ENCODE results near the gene MRPL49.

Gene MRPL49

DNA sequence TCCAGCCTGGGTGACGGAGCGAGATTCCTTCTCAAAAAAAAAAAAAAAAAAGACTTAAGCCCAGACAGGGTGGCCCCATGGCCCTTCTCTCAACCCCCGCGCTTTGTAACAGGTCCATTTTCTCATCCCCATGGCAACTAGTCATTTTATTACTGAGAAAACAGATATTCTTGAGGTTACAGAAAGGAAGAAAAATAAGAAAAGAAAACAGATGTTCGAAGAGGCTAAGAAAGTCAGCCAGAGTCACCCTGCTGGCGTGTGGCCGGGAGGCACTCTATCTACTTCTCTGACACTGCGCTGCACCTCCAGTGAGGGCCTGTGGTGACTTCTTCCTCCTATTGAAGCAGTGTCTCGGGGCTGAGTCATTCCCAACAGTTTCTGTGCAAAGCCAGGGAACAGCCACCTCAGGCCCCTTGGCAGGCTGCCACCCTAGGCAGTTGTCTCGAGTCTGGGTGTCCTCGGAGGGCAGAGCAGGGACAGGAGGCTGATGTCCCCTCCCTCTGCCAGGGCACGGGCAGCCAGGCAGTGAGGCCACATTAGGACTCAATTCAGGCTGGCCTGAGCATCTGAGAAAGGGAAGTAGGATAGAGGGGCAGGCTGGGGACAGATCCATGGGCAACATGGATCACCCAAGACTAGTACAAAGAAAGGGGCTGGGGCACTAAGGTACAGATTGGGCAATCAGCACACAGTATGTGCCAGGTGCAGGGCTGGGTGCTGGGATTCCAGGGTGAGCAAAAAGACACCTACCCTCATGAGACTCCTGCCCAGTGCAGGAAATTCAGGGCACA, 28.6 kb downstream of the MRPL49 start:
- Mint-ChIP-seq H3K4me3 (no peak overlapping the region), H3K4me1 (peaks cover 16% of the 10 kb centered on the region), H3K27ac (no peak overlapping the region), H3K36me3 (ENCODE audit: low read depth) (no peaks in the 10 kb centered on the region), H3K9me3 (no peaks in the 10 kb centered on the region), H3K27me3 (peaks cover 5% of the 10 kb centered on the region)
- DNase-seq (peak; percentile 38), ATAC-seq (peak; percentile 91)

DNA sequence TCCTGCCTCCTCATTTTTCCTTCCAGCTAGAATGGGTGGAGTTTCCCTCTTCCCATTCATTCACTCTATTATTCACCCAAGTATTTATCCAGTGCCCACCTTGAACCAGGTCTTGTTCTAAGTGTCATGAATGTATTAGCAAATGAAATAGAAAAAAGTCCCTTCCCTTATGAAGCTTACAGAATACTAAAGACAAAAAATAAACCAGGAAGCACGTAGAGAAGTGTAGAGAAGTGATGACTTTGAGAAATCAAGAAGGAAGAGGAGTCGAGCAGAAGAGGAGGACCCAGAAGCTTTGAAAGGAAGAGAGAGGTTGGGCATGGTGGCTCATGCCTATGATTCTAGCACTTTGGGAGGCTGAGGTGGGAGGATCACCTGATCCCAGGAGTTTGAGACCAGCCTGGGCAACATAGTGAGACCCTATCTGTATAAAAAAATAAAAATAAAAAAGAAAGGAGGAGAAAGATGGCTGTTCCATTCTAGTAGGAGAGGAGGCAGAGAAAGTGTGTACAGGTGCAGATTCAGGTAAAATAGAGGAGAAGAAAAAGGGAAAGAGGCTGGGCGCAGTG, 29.3 kb downstream of the MRPL49 start:
- H3K36me3 Mint-ChIP-seq (ENCODE audit: low read depth): no peaks in the 10 kb centered on the region
- H3K27me3 Mint-ChIP-seq: peaks cover 5% of the 10 kb centered on the region
- no peak overlapping the region for H3K27ac Mint-ChIP-seq
- no peaks in the 10 kb centered on the region for H3K9me3 Mint-ChIP-seq
- no peak overlapping the region for H3K4me3 Mint-ChIP-seq
- DNase-seq (no peak), ATAC-seq (no peak)
- peaks cover 11% of the 10 kb centered on the region for H3K4me1 Mint-ChIP-seq

DNA sequence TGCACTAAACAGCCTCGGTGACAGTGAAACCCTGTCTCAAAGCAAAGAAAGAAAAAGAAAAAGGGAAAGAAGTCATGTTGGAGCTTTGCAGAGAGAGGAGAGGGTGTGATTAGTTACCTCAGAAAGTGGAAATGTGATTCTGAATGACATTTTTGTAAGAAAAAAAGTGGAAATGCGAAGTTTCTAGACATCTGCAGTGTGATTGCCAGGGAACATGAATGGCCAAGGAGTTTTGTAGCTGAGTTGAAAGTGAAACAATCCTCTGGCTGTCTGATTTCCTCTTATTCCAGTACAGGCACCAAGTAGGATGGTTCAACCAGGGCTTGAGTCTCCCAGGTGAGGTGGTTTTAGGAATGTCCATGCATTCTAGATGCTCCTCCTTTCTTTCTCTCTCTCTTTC, 30.0 kb downstream of the MRPL49 start:
- ATAC-seq: no peak

DNA sequence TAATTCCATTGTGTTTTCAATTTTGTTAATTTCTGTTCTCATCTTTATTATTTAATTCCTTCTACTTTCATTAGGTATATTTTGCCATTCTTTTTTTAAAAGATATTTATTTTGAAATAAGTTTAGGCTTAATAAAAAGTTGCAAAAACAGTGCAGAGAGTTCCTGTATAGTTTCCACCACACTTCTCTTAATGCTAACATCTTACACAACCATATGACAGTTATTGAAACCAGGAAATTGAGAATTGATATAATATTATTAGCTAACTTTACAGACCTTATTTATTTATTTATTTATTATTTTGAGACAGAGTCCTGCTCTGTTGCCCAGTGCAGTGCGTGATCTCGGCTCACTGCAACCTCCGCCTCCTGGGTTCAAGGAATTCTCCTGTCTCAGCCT, 34.1 kb downstream of the MRPL49 start:
- Mint-ChIP-seq H3K4me1 (peaks cover 3% of the 10 kb centered on the region), H3K27me3 (peaks cover 3% of the 10 kb centered on the region), H3K27ac (no peak overlapping the region), H3K4me3 (no peak overlapping the region), H3K9me3 (no peaks in the 10 kb centered on the region), H3K36me3 (ENCODE audit: low read depth) (no peaks in the 10 kb centered on the region)
- no peak for ATAC-seq
- no peak for DNase-seq

More for the DNA sequence above, 30.0 kb downstream of the MRPL49 start:
- H3K27me3 Mint-ChIP-seq: peaks cover 5% of the 10 kb centered on the region
- DNase-seq: no peak
- no peak overlapping the region for H3K4me3 Mint-ChIP-seq
- H3K9me3 Mint-ChIP-seq: no peaks in the 10 kb centered on the region
- no peaks in the 10 kb centered on the region for H3K36me3 Mint-ChIP-seq (ENCODE audit: low read depth)
- no peak overlapping the region for H3K27ac Mint-ChIP-seq
- H3K4me1 Mint-ChIP-seq: peaks cover 11% of the 10 kb centered on the region

DNA sequence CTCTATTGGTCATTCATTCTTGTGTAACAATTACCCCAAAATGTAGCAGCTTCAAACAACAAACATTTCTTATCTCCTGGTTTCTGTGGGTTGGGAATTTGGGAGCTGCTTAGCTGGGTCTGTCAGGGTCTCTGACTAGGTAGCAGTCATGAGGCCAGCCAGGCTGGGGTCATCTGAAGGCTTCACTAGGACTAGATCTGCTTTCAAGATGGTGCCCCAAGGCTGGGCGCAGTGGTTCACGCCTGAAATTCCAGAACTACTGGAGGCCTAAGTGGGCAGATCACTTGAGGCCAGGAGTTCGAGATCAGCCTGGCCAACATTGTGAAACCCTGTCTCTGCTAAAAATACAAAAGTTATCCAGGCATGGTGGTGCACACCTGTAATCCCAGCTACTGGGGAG, 34.8 kb downstream of the MRPL49 start:
- Mint-ChIP-seq H3K27ac (no peak overlapping the region), H3K4me1 (peaks cover 2% of the 10 kb centered on the region), H3K4me3 (no peak overlapping the region), H3K36me3 (ENCODE audit: low read depth) (no peaks in the 10 kb centered on the region), H3K9me3 (no peaks in the 10 kb centered on the region), H3K27me3 (peaks cover 2% of the 10 kb centered on the region)
- no peak for ATAC-seq
- DNase-seq: no peak

DNA sequence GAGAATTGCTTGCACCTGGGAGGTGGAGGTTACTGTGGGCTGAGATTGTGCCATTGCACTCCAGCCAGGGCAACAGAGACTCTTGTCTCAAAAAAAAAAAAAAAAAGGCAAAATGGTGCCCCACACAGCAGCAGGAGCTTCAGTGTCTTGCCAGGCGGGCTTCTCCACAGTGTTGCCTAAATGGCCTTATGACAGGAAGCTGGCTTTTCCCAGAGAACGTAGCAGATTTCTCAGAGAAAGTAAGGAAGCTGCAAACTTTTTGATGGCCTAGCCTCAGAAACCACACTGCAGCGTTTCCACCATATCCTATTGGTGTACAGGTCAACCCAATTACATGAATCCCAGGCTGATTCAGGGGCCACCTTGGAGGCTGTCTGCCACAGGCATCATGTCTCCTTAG, 35.2 kb downstream of the MRPL49 start:
- Mint-ChIP-seq H3K4me3 (no peak overlapping the region), H3K27ac (no peak overlapping the region), H3K27me3 (peaks cover 2% of the 10 kb centered on the region), H3K36me3 (ENCODE audit: low read depth) (no peaks in the 10 kb centered on the region), H3K9me3 (no peaks in the 10 kb centered on the region), H3K4me1 (no peaks in the 10 kb centered on the region)
- DNase-seq: no peak
- ATAC-seq: no peak

DNA sequence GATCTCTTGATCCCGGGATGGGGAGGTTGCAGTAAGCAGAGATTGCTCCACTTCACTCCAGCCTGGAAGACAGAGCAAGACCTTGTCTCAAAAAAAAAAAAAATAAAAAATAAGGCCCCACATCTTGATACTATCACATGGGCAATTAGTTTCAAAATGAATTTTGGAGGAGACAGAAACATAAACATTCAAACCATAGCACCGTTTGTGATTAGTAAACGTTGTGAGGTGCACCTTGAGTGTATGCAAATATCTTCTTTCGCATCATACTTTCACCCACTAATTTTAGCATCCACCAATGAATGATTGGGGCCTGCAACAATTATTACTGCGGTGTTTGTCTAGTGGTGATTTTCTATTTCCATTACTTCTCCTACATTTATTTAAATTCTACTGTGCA, 36.9 kb downstream of the MRPL49 start:
- Mint-ChIP-seq H3K27ac (no peak overlapping the region), H3K9me3 (no peaks in the 10 kb centered on the region), H3K36me3 (ENCODE audit: low read depth) (no peaks in the 10 kb centered on the region), H3K4me3 (no peak overlapping the region), H3K27me3 (no peaks in the 10 kb centered on the region), H3K4me1 (no peaks in the 10 kb centered on the region)
- no peak for ATAC-seq
- DNase-seq: no peak

DNA sequence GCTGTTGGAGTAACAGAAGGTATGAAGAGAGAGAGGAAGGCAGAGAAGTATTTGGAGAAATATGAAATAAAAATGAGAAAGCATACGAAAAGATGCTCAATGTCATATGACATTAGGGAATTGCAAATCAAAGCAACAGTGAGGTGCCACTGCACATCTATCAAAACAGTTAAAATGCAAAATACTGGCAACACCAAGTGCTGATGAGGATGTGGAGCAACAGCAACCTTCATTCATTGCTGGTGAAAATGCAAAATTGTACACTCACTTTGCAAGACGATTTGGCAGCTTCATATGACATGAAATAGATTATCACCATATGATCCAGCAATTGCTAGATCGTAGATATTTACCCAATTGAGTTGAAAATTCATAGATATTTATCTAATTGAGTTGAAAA, 38.5 kb downstream of the MRPL49 start:
- no peaks in the 10 kb centered on the region for H3K4me1 Mint-ChIP-seq
- H3K36me3 Mint-ChIP-seq (ENCODE audit: low read depth): no peaks in the 10 kb centered on the region
- no peak for DNase-seq
- no peak for ATAC-seq
- H3K27me3 Mint-ChIP-seq: no peaks in the 10 kb centered on the region
- no peak overlapping the region for H3K27ac Mint-ChIP-seq
- H3K9me3 Mint-ChIP-seq: no peaks in the 10 kb centered on the region
- H3K4me3 Mint-ChIP-seq: no peak overlapping the region

DNA sequence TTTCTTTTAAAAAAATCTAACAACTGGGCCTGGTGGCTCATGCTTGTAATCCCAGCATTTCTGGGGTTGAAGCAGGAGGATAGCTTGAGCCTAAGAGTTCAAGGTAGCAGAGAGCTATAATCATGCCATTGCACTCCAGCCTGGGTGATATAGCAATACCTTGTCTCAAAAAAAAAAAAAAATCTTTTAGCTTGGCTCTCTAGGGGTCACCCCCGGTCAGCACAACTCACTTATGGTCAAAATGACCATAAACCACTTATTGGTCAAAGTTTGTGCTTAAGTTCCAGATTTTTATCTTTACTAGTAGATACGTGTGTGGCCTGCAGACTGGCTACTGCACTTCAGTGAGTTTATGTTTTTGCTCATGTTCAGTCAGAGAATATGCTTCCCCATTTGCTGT, 41.6 kb downstream of the MRPL49 start:
- Mint-ChIP-seq H3K27ac (no peak overlapping the region), H3K4me1 (peaks cover 4% of the 10 kb centered on the region), H3K27me3 (no peaks in the 10 kb centered on the region), H3K36me3 (ENCODE audit: low read depth) (no peaks in the 10 kb centered on the region), H3K4me3 (no peak overlapping the region), H3K9me3 (no peaks in the 10 kb centered on the region)
- no peak for ATAC-seq
- no peak for DNase-seq

DNA sequence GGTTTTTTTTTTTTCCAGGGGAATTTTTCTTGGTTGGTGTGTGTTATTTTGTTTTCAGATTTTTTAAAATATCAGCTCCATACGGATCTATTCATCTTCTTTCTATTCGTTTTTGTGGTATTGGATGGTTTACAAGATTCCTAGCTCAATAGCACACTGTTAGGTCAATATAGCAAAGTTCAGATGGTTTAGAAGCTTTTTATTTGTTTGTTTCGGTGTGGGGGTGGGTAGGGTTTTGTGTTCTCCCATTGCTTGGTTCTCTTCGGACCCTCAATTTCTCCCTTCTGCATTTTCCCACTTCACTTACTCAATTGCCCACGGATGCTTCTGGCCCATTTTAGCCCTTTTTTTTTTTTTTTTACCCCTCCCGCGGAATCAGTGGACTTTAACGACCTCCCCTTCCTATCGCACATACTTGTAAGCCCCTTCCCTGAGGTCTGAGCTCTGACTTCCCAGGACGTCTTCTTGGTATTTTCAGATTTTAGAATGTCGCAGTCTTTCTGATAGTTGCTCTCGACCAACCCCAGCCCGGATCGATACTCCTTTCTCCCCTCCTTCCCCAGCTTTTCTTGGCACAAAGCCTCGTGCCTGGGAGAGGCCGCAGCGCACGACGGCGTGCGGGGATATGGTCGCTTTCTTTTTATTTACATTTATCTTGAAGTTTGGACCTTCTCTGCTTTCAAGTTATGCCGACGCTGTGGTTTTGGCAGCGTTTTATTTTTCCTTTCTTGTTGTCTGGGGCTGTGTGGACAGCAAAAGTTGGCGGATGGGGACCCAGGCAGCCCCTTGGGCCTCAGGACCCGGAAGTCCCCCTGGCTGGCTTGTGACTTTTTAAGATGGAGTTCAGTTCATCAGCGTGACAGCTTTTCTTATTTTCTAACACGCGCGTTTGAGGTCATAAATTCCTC, 43.5 kb downstream of the MRPL49 start:
- no peak overlapping the region for H3K4me3 Mint-ChIP-seq
- DNase-seq (no peak), ATAC-seq (no peak)
- H3K36me3 Mint-ChIP-seq (ENCODE audit: low read depth): no peaks in the 10 kb centered on the region
- peaks cover 10% of the 10 kb centered on the region for H3K4me1 Mint-ChIP-seq
- no peaks in the 10 kb centered on the region for H3K27me3 Mint-ChIP-seq
- H3K9me3 Mint-ChIP-seq: no peaks in the 10 kb centered on the region
- H3K27ac Mint-ChIP-seq: no peak overlapping the region

DNA sequence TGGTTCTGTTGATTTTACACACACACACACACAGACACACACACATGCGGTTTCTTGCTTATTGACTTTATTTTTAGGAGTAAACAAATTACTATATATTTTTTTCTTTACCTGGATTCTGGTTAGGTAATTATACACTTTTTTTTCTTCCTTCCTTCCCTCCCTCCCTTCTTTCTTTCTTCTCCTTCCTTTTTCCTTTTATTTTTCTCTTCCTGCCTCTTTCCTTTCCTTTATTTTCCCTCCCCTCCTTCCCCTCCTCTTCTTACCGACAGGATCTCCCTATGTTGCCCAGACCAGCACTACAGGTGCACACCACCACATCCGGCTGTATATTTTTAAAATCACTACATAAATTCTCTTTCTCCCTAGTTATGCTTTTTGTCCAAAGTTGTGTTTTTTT, 44.8 kb downstream of the MRPL49 start:
- DNase-seq: no peak
- no peak overlapping the region for H3K4me3 Mint-ChIP-seq
- peaks cover 10% of the 10 kb centered on the region for H3K4me1 Mint-ChIP-seq
- H3K9me3 Mint-ChIP-seq: no peaks in the 10 kb centered on the region
- H3K27me3 Mint-ChIP-seq: no peaks in the 10 kb centered on the region
- ATAC-seq: no peak
- no peak overlapping the region for H3K27ac Mint-ChIP-seq
- no peaks in the 10 kb centered on the region for H3K36me3 Mint-ChIP-seq (ENCODE audit: low read depth)

DNA sequence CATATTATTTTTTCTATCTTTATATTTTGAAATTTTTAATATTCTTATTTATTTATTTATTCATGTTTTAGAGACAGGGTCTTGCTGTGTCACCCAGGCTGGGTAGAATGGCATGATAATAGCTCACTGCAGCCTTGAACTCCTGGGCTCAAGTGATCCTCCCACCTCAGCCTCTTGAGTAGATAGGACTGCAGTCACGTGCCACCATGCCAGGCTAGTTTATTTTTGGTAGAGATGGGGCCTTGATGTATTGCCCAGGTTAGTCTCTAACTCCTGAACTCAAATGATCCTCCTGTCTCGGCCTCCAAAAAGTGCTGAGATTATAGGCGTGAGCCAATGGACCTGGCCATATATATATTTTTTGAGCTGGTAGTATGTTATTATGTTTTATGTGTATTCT, 45.5 kb downstream of the MRPL49 start:
- no peak for ATAC-seq
- no peaks in the 10 kb centered on the region for H3K9me3 Mint-ChIP-seq
- H3K4me1 Mint-ChIP-seq: peaks cover 10% of the 10 kb centered on the region
- H3K36me3 Mint-ChIP-seq (ENCODE audit: low read depth): no peaks in the 10 kb centered on the region
- DNase-seq: no peak
- H3K27me3 Mint-ChIP-seq: no peaks in the 10 kb centered on the region
- H3K4me3 Mint-ChIP-seq: no peak overlapping the region
- no peak overlapping the region for H3K27ac Mint-ChIP-seq

DNA sequence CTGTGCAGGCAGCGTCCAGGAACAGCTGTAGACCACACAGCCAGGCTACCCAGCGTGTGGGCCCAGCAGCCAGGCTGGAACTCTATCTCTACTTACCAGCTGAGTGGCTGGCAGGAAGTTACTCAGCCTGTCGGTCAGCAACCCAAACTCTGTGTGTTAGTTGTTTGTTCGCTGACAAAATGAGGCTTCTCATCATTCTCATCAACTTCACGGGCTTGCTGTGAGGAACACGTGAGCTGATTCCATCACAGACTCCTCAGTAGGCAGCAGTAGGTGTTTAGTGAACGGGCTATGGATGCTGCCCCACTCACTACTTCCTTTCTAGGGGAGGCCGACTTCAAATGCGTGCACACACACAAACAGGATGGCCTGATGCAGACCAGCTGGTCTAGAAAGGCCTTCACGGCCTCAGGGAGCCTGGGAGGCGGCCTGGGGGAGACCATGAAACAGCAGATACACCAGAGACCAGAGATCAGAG, 47.1 kb downstream of the MRPL49 start:
- Mint-ChIP-seq H3K4me1 (peaks cover 10% of the 10 kb centered on the region), H3K4me3 (no peak overlapping the region), H3K36me3 (ENCODE audit: low read depth) (no peaks in the 10 kb centered on the region), H3K9me3 (no peaks in the 10 kb centered on the region), H3K27ac (peak overlapping the region; percentile 69), H3K27me3 (no peaks in the 10 kb centered on the region)
- ATAC-seq (peak; percentile 24), DNase-seq (no peak)

DNA sequence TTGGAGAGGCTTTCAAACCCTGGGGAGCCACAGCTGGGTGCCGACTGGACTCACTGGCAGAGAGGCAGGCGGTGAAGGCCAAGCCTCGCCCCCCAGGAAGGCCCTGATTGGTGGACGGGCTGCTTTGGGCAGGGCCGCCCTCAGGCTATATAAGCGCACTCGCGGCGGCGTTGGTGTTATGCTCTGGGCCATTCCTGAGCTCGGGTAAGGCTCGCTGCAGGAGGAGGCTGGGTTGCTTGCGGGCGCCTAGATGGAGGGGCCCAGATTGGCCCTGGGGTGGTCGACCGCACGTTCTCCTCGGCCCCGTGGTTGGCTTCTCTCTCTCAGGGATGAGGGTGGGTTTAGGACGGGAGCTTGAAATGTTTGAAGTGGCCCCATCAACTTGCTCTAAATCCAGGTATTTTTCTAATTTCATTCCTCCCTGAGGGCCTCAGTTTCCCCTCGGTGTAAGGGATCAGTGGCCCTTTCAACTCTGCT, 48.0 kb downstream of the MRPL49 start, which contains the start of gene SPDYC:
Gene SPDYC (plus strand): TSS at position 176 of the 477 bp plus-strand sequence. CDS start 1,125 bp downstream, outside the sequence.
- H3K27ac Mint-ChIP-seq: peak within 1 kb of the TSS; percentile 69
- H3K27me3 Mint-ChIP-seq: no peaks in the 10 kb centered on the region
- DNase-seq (no peak), ATAC-seq (no peak)
- no peak within 1 kb of the TSS for H3K4me3 Mint-ChIP-seq
- H3K4me1 Mint-ChIP-seq: peaks cover 10% of the 10 kb centered on the region
- H3K9me3 Mint-ChIP-seq: no peaks in the 10 kb centered on the region
- H3K36me3 Mint-ChIP-seq (ENCODE audit: low read depth): no peaks in the 10 kb centered on the region
